NCI-H748 (cell line): ENCODE results near the gene ACAP2.
"Not testable (repeated sequence)": the region's sequence is repeated elsewhere in the genome, so short reads cannot be mapped to it uniquely, and the experiment has no call there.

Source experiments
- DNase-seq: peaks from one replicate; lab custom pipeline; 2025; ENCODE audit not compliant: unreplicated experiment; lab: John Stamatoyannopoulos, UW

ACAP2 gene

GRCh38 chr3:195394700-195395099, 48.1 kb downstream of the ACAP2 start:
- no peak for DNase-seq

DNA sequence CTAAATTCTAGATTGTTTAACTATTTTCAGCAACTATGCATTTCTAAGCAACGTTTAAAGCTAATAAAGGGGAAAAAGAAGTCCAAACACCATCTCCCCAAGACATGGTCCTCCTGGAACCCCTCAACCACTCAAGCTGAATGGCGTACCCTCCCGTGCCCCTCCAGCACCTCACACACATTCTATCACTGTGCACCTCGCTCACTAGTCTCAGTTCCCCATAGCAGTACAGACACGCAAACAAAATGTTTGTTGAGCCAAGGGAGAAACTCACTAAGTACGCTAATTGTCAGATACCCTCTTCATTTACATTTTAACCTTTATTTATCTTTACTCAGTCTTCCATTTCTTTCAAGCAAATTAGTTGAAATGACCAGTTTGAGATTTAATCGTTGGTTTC, 48.8 kb downstream of the ACAP2 start:
- no peak for DNase-seq

DNA sequence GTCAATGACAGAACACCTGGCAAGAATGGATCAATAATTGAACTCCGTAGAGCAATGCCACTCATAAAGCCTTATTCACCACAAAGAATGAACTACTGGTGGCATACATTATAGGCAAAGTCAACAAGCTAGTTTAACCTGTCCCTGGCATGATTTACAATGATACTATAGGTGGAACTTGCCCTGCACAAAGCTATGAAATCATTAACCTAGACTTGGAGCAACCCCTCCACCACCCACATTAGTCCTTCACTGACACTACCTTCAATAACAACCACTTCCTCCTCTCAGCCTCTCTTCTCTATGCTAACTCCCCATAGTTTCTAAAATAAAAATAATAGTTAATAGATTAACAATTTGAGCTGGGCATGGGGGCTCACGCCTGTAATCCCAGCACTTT, 54.4 kb downstream of the ACAP2 start:
- no peak for DNase-seq

DNA sequence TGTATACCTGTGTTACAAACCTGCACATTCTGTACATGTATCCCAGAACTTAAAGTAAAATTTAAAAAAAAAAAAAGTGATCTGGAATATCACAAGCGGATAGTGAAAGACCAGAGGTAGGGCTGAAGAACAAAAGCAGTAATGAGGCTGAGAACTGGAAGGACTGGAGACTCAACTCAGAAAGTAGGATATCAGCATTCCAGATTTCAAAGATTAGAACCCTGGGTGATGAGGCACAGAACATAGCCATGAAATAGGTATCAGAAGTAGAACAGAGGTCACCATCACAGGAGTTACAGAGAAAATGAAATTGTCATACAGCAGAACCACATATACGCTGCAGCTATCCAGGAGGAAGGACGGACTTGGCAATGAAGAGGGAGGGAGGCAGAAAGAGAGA, 56.1 kb downstream of the ACAP2 start:
- DNase-seq, result no peak

GRCh38 chr3:195385526-195385925, 57.3 kb downstream of the ACAP2 start:
- DNase-seq, result no peak

DNA sequence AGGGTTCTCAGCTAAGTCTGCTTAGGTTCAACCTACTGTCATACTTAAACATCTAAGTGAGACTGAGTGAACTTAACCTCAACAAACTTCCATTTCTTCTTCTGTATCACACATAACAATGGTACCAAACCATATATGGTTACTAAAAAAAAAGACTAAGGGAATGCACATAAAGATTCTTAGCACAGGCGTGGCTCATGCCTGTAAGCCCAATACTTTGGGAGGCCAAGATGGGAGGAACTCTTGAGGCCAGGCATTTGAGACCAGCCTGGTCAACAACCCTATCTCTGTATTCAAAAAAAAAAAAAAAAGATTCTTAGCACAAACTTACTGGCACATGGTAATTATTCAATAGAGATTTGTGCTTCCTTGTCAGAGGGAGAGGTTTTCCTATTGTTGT, 57.9 kb downstream of the ACAP2 start:
- DNase-seq, result no peak

DNA sequence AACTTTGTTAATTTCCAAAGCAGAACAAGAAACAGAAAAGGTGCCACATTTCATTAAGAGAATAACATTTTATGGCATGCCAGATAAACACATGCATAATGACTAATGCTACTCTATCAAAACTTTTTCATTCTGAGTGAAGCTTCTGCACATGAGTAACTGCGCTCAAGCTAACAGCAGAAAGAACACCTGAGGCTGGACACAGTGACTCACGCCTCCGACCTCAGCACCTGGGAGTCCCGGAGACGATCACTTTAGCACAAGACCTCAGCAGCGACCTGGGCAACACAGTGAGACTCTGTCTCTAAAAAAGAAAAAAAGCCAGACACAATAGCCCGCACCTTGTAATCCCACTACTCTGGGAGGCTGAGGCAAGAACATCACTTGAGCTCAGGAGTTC, 70.6 kb downstream of the ACAP2 start:
- DNase-seq, result no peak

- no peak for DNase-seq
These were observed 76.5 kb downstream of the ACAP2 start for GRCh38 chr3:195366200-195366925.

DNA sequence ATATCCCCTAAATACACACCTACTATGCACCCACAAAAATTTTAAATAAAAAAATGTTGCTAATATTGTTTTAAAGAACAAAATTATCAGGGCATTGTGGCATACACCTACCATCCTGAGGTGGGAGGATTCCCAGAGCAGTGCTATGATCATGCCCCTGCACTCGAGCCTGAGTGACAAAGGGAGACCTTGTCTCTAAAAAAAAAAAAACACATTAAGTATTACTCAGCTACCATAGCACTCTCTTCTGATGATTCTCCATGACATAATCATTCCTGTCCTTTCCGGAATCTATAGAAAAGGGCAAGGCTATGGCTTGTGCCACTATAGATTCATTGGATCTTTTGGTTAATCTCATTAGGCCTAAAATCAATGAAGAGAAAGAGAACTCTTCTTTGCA, 77.4 kb downstream of the ACAP2 start:
- no peak for DNase-seq

GRCh38 chr3:195357797-195358196, 85.0 kb downstream of the ACAP2 start:
- DNase-seq, result not testable (repeated sequence)

DNA sequence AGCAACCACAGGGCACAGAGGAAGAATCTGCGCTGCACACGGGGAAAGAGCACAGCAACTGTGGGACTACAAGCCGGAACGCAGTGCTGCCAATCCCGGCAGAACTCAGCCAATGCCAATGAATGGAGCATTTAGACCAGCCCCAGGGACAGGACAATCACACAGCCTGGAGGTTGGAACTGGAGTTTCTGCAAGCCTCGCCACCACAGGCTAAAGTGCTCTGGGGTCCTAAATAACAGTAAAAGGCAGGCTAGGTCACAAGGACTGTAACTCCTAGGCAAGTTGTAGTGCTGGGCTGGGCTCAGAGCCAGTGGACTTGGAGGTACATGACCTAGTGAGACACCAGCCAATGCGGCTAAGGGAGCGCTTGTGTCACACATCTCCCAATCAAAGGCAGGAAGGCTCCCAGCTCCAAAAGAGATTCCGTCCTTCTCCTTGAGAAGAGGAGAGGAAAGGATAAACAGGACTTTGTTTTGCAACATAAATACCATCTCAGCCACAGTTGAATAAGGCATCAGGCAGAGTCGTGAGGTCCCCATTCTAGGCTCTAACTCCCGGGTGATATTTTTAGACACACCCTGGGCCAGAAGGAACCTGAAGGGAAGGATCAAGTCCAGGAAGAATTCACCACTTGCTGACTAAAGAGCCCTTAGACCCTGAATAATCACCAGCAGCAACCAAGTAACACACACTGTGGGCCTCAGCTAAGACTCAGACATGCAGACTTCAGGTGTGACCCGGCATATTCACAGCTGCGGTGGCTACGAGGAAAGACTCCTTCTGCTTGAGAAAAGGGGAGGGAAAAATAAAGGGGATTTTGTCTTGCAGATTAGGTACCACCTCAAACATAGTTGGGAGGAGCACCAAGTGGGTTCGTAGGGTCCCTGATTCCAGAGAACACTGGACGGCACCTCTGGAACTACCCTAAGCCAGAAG, 86.4 kb downstream of the ACAP2 start:
- no peak for DNase-seq

- not testable (repeated sequence) for DNase-seq
These were observed 88.8 kb downstream of the ACAP2 start for GRCh38 chr3:195354009-195354408.

- DNase-seq, result no peak
These were observed 89.8 kb downstream of the ACAP2 start for GRCh38 chr3:195352895-195353488.

DNA sequence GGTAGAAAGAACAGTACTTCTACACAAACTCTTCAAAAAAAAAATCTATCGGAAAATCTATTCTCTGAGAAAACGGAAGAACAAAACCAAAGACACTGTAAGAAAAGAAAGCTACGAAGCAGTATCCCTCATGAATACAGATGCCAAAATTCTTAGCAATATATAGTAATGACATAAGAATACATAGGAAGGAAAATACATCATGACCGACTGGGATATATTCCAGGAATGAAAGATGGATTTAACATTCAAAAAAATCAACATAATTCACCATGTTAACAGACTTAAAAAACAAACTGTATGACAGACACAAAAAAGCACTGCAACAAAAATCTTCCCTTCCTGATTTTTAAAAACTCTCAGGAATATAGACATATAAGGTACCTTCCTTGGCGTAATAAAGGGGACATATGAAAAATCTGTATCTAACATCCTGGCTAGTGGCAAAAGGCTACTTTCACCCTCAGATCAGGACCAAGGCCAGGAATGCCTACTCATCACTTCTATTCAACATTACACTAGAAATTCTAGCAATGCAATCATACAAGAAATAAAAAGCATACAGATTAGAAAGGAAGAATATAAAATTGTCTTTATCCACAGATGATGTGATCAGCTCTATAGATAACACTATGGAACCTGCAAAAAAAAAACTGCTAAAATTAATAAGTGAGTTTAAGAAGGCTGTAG, 94.2 kb downstream of the ACAP2 start:
- DNase-seq, result no peak

- no peak for DNase-seq
These were observed 105.1 kb downstream of the ACAP2 start for GRCh38 chr3:195337747-195338146.

DNA sequence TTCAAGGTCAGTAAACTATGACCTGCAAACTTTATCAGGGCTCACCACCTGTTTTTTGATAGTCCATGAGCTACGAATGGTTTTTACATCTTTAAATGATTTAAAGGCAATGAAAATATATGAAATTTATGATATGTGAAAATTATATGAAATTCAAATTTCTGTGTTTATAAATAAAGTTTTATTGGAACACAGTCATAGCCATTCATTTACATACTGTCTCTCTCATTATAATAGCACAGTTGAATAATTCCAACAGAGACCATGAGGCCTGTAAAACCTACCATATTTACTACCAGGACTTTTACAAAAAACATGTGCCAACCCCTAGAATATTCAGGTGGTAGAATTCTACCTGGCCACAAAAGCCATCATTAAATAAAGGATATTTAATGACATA, 107.9 kb downstream of the ACAP2 start:
- DNase-seq, result no peak

DNA sequence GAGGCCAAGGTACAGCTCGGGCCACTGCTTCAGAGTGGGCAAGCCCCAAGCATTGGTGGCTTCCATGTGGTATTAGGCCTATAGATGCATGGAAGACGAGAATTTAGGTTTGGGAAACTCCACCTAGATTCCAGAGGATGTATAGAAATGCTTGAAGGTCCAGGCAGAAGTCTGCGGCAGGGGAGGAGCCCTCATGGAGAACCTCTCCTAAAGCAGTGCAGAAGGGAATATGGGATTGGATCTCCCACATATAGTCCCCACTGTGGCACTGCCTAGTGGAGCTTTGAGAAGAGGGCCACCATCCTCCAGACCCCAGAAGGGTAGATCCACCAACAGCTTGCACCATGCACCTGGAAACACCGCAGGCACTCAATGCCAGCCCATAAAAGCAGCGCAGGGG, 123.8 kb downstream of the ACAP2 start:
- no peak for DNase-seq

GRCh38 chr3:195312714-195313113, 130.1 kb downstream of the ACAP2 start:
- DNase-seq, result no peak

GRCh38 chr3:195307711-195308110, 135.1 kb downstream of the ACAP2 start:
- DNase-seq, result no peak

DNA sequence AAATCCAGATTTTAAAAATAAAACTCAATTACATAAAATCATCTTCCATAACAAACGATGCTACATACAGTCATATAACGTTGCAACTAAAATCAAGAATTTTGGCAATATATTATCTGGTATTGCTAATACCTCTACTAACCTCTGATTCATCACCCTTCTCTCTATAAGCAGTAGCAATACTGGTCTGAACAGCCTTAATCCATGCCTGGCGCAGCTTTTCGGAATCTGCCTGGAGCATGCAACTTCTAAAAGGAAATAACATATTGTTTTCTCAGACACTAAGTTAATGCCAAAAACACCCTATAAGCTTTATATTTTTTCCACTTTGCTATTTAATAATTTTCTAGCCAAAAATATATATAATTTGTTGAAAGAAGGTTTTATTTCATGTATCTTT, 136.5 kb downstream of the ACAP2 start:
- DNase-seq, result no peak

GRCh38 chr3:195302431-195302830, 140.4 kb downstream of the ACAP2 start:
- DNase-seq, result no peak
